ENCODE data around the gene TBC1D14. TPM values are rescaled to one million over a fixed set of nuclear protein-coding genes. Genes with fewer than 3 reads are reported as not detected.

Gene TBC1D14
- total and polyA plus RNA-seq, 2 of the 4 experiments (the other 2 are of a cell fraction) = 31.7 to 40.7 TPM

- Histone ChIP-seq H4K8ac (ENCODE audit: low read depth in 2 of 2, low read length in 2 of 2) (peak overlapping the region in 1 of 2 experiments; percentile 9; a peak in 1 of 4 replicates), H3K14ac (replicated peaks; ENCODE audit: low read depth, low read length) (peak overlapping the region; percentile 9; the same call in 1 of the 2 replicates), H3K4me2 (ENCODE audit: low read depth, low read length) (no peak overlapping the region), H4K5ac (ENCODE audit: low read depth, low read length) (no peak overlapping the region), H3K36me3 (ENCODE audit: control insufficient read depth, insufficient read depth, low read length) (no peaks in the 10 kb centered on the region), H3K79me1 (ENCODE audit: low read depth in 1 of 2, low read length in 2 of 2) (peaks cover 26 to 44% of the 10 kb centered on the region in 2 experiments), H3K23ac (ENCODE audit: low read depth, low read length) (peak overlapping the region; percentile 52; the same call in 1 of the 2 replicates), H3K4ac (ENCODE audit: low read depth, low read length) (peak overlapping the region; percentile 84), H2BK20ac (ENCODE audit: low read depth, low read length) (no peak overlapping the region), H3K9ac (ENCODE audit: low read depth, low read length) (no peak overlapping the region), H2AK9ac (replicated peaks; ENCODE audit: low read depth, low read length, poor library complexity) (no peak overlapping the region), H3K9me3 (ENCODE audit: control insufficient read depth, insufficient read depth, low read length) (no peaks in the 10 kb centered on the region), H3K4me3 (ENCODE audit: insufficient read depth, low read depth, low read length) (no peak overlapping the region), H4K20me1 (ENCODE audit: insufficient read depth, low read length) (peaks cover 3% of the 10 kb centered on the region; the same call in 1 of the 2 replicates), H3K9me1 (ENCODE audit: insufficient read depth, low read length) (peaks cover 28% of the 10 kb centered on the region), H4K91ac (ENCODE audit: insufficient read depth, low read depth, low read length) (peak overlapping the region; percentile 54; the same call in 1 of the 2 replicates), H3K56ac (ENCODE audit: extremely low read depth, insufficient read depth, low read length) (no peak overlapping the region), H3K18ac (ENCODE audit: low read depth, low read length) (no peak overlapping the region), H2AK5ac (ENCODE audit: low read depth, low read length) (peak overlapping the region; percentile 59), H3K4me1 (ENCODE audit: control insufficient read depth, insufficient read depth, low read length) (peaks cover 27% of the 10 kb centered on the region), H3K27me3 (ENCODE audit: control insufficient read depth, insufficient read depth, low read length) (no peaks in the 10 kb centered on the region), H2BK15ac (ENCODE audit: low read depth, low read length) (peak overlapping the region; percentile 75; the same call in 1 of the 3 replicates), H2BK5ac (ENCODE audit: low read depth, low read length, poor library complexity, severe bottlenecking) (no peak overlapping the region), H2AFZ (replicated peaks; ENCODE audit: low read length, poor library complexity) (no peak overlapping the region), H3K27ac (ENCODE audit: insufficient read depth, low read length) (no peak overlapping the region), H2BK120ac (ENCODE audit: low read depth, low read length) (peak overlapping the region; percentile 45; the same call in 1 of the 2 replicates)
- BruUV-seq (replicated peaks) = no TSS peak
- dilution Hi-C loops (cut with HindIII; ENCODE audit: low sequenced_read_pairs, unreplicated experiment) (no loop called here), in situ Hi-C loops (cut with MboI; ENCODE audit: low sequenced_read_pairs) (no loop called here), intact Hi-C loops (cut with micrococcal nuclease) (no loop called here)
- ATAC-seq (ENCODE audit: low read depth) (no peak), DNase-seq (no peak)
- 100% methylated on average over 1 of the region's 2 CpGs; no CpG with 5 or more reads in 1 of the 2 experiments for WGBS, 2 experiments (ENCODE audit: extremely low coverage in 2 of 2, insufficient read length in 1 of 2)
- ChIA-PET POLR2A (ENCODE audit: unreplicated experiment) (no interaction called here), CTCF (interaction anchor here (1.3 kb wide), 1 partner anchor 30 kb away, joined by 3 read pairs; no protein-coding TSS in a partner anchor)
- TF ChIP-seq CTCF (conservative IDR thresholded peaks at IDR 0.05; ENCODE audit: low read depth, low read length) (no peak), RAD21 (IDR thresholded peaks at IDR 0.05; ENCODE audit: low read length) (no peak), SMC3 (IDR thresholded peaks at IDR 0.05; ENCODE audit: low read depth, low read length) (no peak), RCOR1 (IDR thresholded peaks at IDR 0.05; ENCODE audit: insufficient replicate concordance, low read length) (no peak), CEBPB (IDR thresholded peaks at IDR 0.05; ENCODE audit: low read depth, low read length) (no peak), FOS (IDR thresholded peaks at IDR 0.05; ENCODE audit: low read depth, low read length) (no peak), MAFK (IDR thresholded peaks at IDR 0.05; ENCODE audit: low read depth, low read length) (no peak), NFE2L2 (IDR thresholded peaks at IDR 0.05; ENCODE audit: low read depth, low read length) (no peak), USF2 (IDR thresholded peaks at IDR 0.05; ENCODE audit: low read depth, low read length) (no peak), MAZ (IDR thresholded peaks at IDR 0.05; ENCODE audit: borderline replicate concordance, low read depth, low read length) (no peak), RFX5 (IDR thresholded peaks at IDR 0.05; ENCODE audit: low read depth, low read length) (no peak), BHLHE40 (IDR thresholded peaks at IDR 0.05; ENCODE audit: low read depth, low read length) (no peak), CHD1 (IDR thresholded peaks at IDR 0.05; ENCODE audit: low read depth, low read length) (no peak), POLR2A (IDR thresholded peaks at IDR 0.05; ENCODE audit: low read depth, low read length) (no peak), ELK1 (IDR thresholded peaks at IDR 0.05; ENCODE audit: borderline replicate concordance, low read depth, low read length) (no peak)
Observed at GRCh38 chr4:6945052-6945409, 35.4 kb downstream of the TBC1D14 start.
